ENCODE data around the gene CREBBP.

DNA sequence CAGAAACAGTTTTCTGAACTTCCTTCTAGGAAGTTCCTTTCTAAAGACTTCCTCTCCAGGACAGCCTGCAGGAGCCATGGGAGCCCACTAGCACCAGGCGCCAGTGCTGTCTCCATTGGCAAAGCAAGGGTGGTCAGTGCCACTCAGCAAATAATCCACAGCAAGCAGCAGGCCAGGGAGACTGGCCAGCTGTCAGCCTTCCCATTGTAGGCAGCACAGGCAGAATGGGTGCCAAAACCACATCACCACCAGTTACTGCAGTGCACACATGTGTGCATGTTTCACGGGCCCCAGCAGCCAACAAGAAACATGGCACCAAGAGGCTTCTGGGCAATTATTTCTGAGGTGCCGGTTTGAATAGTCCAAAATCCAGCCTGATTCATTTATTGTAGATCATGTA is 199.3 kb downstream of the CREBBP start:
- no peak for TF ChIP-seq E4F1 (CRISPR knock-in tag; IDR thresholded peaks at IDR 0.05; ENCODE audit: borderline replicate concordance)
- TF ChIP-seq ETV6 (IDR thresholded peaks at IDR 0.05; ENCODE audit: borderline replicate concordance in 1 of 2, low read depth in 2 of 2, low read length in 1 of 2), result no peak
- TF ChIP-seq ETV6 (CRISPR knock-in tag; IDR thresholded peaks at IDR 0.05; ENCODE audit: borderline replicate concordance), result no peak
- no peak for TF ChIP-seq ZZZ3 (IDR thresholded peaks at IDR 0.05)
- TF ChIP-seq ZNF561 (CRISPR knock-in tag; conservative IDR thresholded peaks at IDR 0.05), result no peak
- TF ChIP-seq FOXA3 (CRISPR knock-in tag; conservative IDR thresholded peaks at IDR 0.05 in 1 of 2, IDR thresholded peaks at IDR 0.05 in 1 of 2), result no peak
- TF ChIP-seq HCFC1 (IDR thresholded peaks at IDR 0.05; ENCODE audit: low read depth, low read length), result no peak
- TF ChIP-seq USF1 (CRISPR knock-in tag; IDR thresholded peaks at IDR 0.05), result no peak
- no peak for TF ChIP-seq FOS (IDR thresholded peaks at IDR 0.05; ENCODE audit: extremely low read depth, insufficient read length)
- no peak for TF ChIP-seq AFF4 (CRISPR knock-in tag; IDR thresholded peaks at IDR 0.05)
- no peak for TF ChIP-seq STAT5A (IDR thresholded peaks at IDR 0.05; ENCODE audit: borderline replicate concordance, low read length)
- no peak for TF ChIP-seq CTCF (IDR thresholded peaks at IDR 0.05 in 2 of 3, conservative IDR thresholded peaks at IDR 0.05 in 1 of 3; ENCODE audit: insufficient read depth in 2 of 3, low read depth in 1 of 3, low read length in 3 of 3)

Data from K562 (cell line).